Ishikawa (cell line): ENCODE data around the gene CCDC91.

Source experiments
- CEBPB ChIP-seq: IDR thresholded peaks from 2 replicates; pipeline ENCODE4 v1.6.1; 2012
- EGR1 ChIP-seq: IDR thresholded peaks from 2 replicates; pipeline ENCODE4 v1.6.1; 2012
- EP300 ChIP-seq: IDR thresholded peaks from 2 replicates; pipeline ENCODE4 v1.6.1; 2012; ENCODE audit warnings: borderline replicate concordance
- MAX ChIP-seq: IDR thresholded peaks from 2 replicates; pipeline ENCODE4 v1.6.1; 2012
- RAD21 ChIP-seq: IDR thresholded peaks from 2 replicates; pipeline ENCODE4 v1.6.1; 2012; ENCODE audit warnings: low read depth
- REST ChIP-seq: IDR thresholded peaks from 2 replicates; pipeline ENCODE4 v1.6.1; 2012; ENCODE audit warnings: low read depth, mild to moderate bottlenecking
- TAF1 ChIP-seq: IDR thresholded peaks from 2 replicates; pipeline ENCODE4 v1.6.1; 2012; ENCODE audit warnings: low read depth, mild to moderate bottlenecking
- TCF12 ChIP-seq: IDR thresholded peaks from 2 replicates; pipeline ENCODE4 v1.6.1; 2012; ENCODE audit warnings: low read depth
- TEAD4 ChIP-seq: IDR thresholded peaks from 2 replicates; pipeline ENCODE4 v1.6.1; 2012
- YY1 ChIP-seq: IDR thresholded peaks from 2 replicates; pipeline ENCODE4 v1.6.1; 2012; ENCODE audit warnings: low read depth
- ZBTB7A ChIP-seq: IDR thresholded peaks from 2 replicates; pipeline ENCODE4 v1.6.1; 2012; ENCODE audit warnings: low read depth

- TF ChIP-seq EP300 (no peak), CEBPB (no peak), YY1 (no peak), REST (no peak), TEAD4 (no peak), MAX (no peak), TAF1 (no peak), EGR1 (no peak), TCF12 (no peak), ZBTB7A (no peak), RAD21 (no peak)
Measured at GRCh38 chr12:28457785-28458184, 267.5 kb downstream of the CCDC91 start.
